ENCODE results near the gene NELL2. TPM values are rescaled to one million over a fixed set of nuclear protein-coding genes. Genes with fewer than 3 reads are reported as not detected.

Gene NELL2
- total and polyA plus RNA-seq, 10 of the 15 experiments (the other 5 are each of a cell fraction or from before 2014, with no cell fraction given) = 0.27 to 2.3 (median 0.76) TPM

DNA sequence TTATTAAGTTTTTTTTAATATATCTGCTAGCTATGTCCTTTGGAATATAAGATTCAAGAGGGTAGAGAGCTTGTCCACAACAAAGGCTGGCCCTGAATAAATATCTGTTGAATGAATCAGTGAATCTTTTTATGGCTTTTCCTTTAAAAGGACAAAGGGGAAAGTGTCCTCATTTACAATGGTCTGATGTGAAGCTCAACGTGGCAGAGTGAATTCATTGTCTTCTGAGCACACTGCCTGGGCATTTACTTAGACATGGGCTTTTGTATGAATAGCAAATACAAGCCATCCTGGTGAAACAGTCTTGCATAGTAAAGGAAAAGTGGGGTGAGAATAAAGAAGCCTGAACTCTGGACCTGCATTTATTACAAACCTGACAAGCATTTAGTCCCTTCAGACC, 201.2 kb downstream of the NELL2 start (continued):
- no peak for TF ChIP-seq EGR1 (IDR thresholded peaks at IDR 0.05; ENCODE audit: borderline replicate concordance in 1 of 2, low read depth in 2 of 2, low read length in 2 of 2)

DNA sequence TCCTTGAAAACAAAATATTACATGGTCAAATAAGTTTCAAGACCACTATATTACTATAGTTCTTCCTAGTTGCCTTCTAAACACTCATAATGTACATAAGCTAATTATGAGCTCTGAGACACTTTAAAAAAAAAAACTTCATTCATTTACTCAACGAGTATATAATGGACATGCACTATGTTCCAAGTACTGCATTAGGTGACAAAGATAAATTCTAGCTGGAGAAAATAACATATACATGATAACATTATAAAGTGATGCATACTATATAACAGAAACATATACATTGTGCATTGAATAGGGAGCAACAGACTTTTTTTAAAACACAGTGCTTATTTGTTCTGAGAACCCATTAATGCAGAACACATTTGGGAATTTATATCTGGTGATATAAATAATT, 202.3 kb downstream of the NELL2 start:
- H4K20me1 ChIP-seq (ENCODE audit: control insufficient read depth, insufficient read depth) = no peaks in the 10 kb centered on the region
- no peak overlapping the region for H3K27ac ChIP-seq (ENCODE audit: control insufficient read depth, insufficient read depth)
- RAD21 ChIA-PET (ENCODE audit: unreplicated experiment) = no interaction called here
- H3K9ac ChIP-seq (ENCODE audit: control insufficient read depth, insufficient read depth, low read length) = no peak overlapping the region
- WGBS (ENCODE audit: insufficient coverage, insufficient replicate concordance, low lambda C conversion rate, missing lambda C conversion rate) = 4% methylated on average over 1 of the region's 1 CpG
- no peaks in the 10 kb centered on the region for H3K9me3 ChIP-seq (replicated peaks; ENCODE audit: control insufficient read depth, insufficient read depth, low read length)
- H3K36me3 ChIP-seq (ENCODE audit: control insufficient read depth in 2 of 2, insufficient read depth in 2 of 2, low read length in 1 of 2) = no peaks in the 10 kb centered on the region
- DNase-seq (ENCODE audit: low read depth, low spot score) = no peak
- intact Hi-C loops (cut with micrococcal nuclease; ENCODE audit: unreplicated experiment) (no loop called here), in situ Hi-C loops (cut with MboI) (no loop called here)
- no peak overlapping the region for H2AFZ ChIP-seq (ENCODE audit: control insufficient read depth, low read depth, low read length)
- no peaks in the 10 kb centered on the region for H3K79me2 ChIP-seq (ENCODE audit: control insufficient read depth, insufficient read depth, low read length)
- POLR2A ChIA-PET = no interaction called here
- no TSS peak for BruUV-seq (replicated peaks)
- no peaks in the 10 kb centered on the region for H3K27me3 ChIP-seq (replicated peaks in 1 of 2; ENCODE audit: control insufficient read depth in 2 of 2, insufficient read depth in 2 of 2, low read length in 1 of 2)
- SMC1A ChIA-PET (ENCODE audit: uncharacterized antibody, unreplicated experiment) = no interaction called here
- H3K4me3 ChIP-seq = no peak overlapping the region
- no peak for ATAC-seq
- no peaks in the 10 kb centered on the region for H3K4me1 ChIP-seq (ENCODE audit: control insufficient read depth, insufficient read depth, low read length)
- CTCF ChIA-PET = interaction anchor here (0.7 to 1.1 kb wide), 2 partner anchors 255 to 669 kb away, joined by 3 read pairs; no protein-coding TSS in a partner anchor
- H3K4me2 ChIP-seq (ENCODE audit: control insufficient read depth, insufficient read depth) = no peak overlapping the region
- no peak for FAIRE-seq
- TF ChIP-seq EP300 (IDR thresholded peaks at IDR 0.05; ENCODE audit: borderline replicate concordance in 1 of 2, control insufficient read depth in 1 of 2, low read depth in 2 of 2, low read length in 2 of 2) = no peak
- no peak for TF ChIP-seq CREB1 (IDR thresholded peaks at IDR 0.05; ENCODE audit: low read depth)
- TF ChIP-seq HCFC1 (IDR thresholded peaks at IDR 0.05; ENCODE audit: low read length) = no peak
- TF ChIP-seq GATAD2B (conservative IDR thresholded peaks at IDR 0.05; ENCODE audit: low read depth) = no peak
- TF ChIP-seq, protein P1, sequence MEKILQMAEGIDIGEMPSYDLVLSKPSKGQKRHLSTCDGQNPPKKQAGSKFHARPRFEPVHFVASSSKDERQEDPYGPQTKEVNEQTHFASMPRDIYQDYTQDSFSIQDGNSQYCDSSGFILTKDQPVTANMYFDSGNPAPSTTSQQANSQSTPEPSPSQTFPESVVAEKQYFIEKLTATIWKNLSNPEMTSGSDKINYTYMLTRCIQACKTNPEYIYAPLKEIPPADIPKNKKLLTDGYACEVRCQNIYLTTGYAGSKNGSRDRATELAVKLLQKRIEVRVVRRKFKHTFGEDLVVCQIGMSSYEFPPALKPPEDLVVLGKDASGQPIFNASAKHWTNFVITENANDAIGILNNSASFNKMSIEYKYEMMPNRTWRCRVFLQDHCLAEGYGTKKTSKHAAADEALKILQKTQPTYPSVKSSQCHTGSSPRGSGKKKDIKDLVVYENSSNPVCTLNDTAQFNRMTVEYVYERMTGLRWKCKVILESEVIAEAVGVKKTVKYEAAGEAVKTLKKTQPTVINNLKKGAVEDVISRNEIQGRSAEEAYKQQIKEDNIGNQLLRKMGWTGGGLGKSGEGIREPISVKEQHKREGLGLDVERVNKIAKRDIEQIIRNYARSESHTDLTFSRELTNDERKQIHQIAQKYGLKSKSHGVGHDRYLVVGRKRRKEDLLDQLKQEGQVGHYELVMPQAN (conservative IDR thresholded peaks at IDR 0.05) = no peak
- no peak for TF ChIP-seq NBN (IDR thresholded peaks at IDR 0.05)
- TF ChIP-seq, protein P2, sequence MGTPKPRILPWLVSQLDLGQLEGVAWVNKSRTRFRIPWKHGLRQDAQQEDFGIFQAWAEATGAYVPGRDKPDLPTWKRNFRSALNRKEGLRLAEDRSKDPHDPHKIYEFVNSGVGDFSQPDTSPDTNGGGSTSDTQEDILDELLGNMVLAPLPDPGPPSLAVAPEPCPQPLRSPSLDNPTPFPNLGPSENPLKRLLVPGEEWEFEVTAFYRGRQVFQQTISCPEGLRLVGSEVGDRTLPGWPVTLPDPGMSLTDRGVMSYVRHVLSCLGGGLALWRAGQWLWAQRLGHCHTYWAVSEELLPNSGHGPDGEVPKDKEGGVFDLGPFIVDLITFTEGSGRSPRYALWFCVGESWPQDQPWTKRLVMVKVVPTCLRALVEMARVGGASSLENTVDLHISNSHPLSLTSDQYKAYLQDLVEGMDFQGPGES (IDR thresholded peaks at IDR 0.05) = no peak
- TF ChIP-seq KAT2A (conservative IDR thresholded peaks at IDR 0.05; ENCODE audit: control insufficient read depth, low read depth, low read length) = no peak
- TF ChIP-seq YBX1 (IDR thresholded peaks at IDR 0.05) = no peak
- TF ChIP-seq, protein P3, sequence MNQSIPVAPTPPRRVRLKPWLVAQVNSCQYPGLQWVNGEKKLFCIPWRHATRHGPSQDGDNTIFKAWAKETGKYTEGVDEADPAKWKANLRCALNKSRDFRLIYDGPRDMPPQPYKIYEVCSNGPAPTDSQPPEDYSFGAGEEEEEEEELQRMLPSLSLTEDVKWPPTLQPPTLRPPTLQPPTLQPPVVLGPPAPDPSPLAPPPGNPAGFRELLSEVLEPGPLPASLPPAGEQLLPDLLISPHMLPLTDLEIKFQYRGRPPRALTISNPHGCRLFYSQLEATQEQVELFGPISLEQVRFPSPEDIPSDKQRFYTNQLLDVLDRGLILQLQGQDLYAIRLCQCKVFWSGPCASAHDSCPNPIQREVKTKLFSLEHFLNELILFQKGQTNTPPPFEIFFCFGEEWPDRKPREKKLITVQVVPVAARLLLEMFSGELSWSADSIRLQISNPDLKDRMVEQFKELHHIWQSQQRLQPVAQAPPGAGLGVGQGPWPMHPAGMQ (IDR thresholded peaks at IDR 0.05; ENCODE audit: borderline replicate concordance) = no peak
- TF ChIP-seq SIN3A (IDR thresholded peaks at IDR 0.05; ENCODE audit: low read depth, low read length) = no peak
- TF ChIP-seq BHLHE40 (IDR thresholded peaks at IDR 0.05; ENCODE audit: borderline replicate concordance in 1 of 2, low read depth in 2 of 2, low read length in 1 of 2) = no peak
- TF ChIP-seq, protein P4, sequence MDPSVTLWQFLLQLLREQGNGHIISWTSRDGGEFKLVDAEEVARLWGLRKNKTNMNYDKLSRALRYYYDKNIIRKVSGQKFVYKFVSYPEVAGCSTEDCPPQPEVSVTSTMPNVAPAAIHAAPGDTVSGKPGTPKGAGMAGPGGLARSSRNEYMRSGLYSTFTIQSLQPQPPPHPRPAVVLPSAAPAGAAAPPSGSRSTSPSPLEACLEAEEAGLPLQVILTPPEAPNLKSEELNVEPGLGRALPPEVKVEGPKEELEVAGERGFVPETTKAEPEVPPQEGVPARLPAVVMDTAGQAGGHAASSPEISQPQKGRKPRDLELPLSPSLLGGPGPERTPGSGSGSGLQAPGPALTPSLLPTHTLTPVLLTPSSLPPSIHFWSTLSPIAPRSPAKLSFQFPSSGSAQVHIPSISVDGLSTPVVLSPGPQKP (IDR thresholded peaks at IDR 0.05; ENCODE audit: low read depth, low read length) = no peak
- no peak for TF ChIP-seq EGR1 (IDR thresholded peaks at IDR 0.05; ENCODE audit: borderline replicate concordance in 1 of 2, low read depth in 2 of 2, low read length in 2 of 2)
- TF ChIP-seq RAD51 (IDR thresholded peaks at IDR 0.05) = no peak
- TF ChIP-seq, protein P5, sequence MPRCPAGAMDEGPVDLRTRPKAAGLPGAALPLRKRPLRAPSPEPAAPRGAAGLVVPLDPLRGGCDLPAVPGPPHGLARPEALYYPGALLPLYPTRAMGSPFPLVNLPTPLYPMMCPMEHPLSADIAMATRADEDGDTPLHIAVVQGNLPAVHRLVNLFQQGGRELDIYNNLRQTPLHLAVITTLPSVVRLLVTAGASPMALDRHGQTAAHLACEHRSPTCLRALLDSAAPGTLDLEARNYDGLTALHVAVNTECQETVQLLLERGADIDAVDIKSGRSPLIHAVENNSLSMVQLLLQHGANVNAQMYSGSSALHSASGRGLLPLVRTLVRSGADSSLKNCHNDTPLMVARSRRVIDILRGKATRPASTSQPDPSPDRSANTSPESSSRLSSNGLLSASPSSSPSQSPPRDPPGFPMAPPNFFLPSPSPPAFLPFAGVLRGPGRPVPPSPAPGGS (IDR thresholded peaks at IDR 0.05; ENCODE audit: borderline replicate concordance, insufficient read depth, low read depth, low read length, poor library complexity, severe bottlenecking) = no peak
